ENCODE data around the gene SMTNL1.
A peak's percentile ranks its signal among the peaks of the same experiment; 100 is the strongest.

SMTNL1 gene

DNA sequence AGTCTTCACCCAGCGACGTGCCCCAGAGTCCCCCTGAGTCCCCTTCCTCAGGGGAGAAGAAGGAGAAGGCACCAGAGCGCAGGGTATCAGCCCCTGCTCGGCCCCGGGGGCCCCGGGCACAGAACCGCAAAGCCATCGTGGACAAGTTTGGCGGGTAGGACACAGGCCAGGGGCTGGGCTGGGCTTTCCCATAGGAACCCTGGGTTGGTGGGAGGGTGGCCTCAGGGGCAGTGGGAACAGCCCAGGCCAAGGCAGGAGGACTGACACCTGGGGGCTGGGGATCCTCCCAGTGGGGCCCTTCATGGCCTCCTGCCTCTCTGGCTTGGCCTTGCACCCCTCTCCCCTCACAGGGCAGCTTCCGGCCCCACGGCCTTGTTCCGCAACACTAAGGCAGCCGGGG lies 8.5 kb downstream of the SMTNL1 start:
- H3K4me2 ChIP-seq (ENCODE audit: low read depth, low read length): no peak overlapping the region
- no peaks in the 10 kb centered on the region for H3K36me3 ChIP-seq (replicated peaks; ENCODE audit: insufficient read depth, low read length)
- TF ChIP-seq EZH2phosphoT487 (IDR thresholded peaks at IDR 0.05; ENCODE audit: low read length): no peak
- no peak for TF ChIP-seq CTCF (IDR thresholded peaks at IDR 0.05; ENCODE audit: low read length)
- no peak for TF ChIP-seq EZH2 (optimal IDR thresholded peaks at IDR 0.05; ENCODE audit: low read depth, low read length)

DNA sequence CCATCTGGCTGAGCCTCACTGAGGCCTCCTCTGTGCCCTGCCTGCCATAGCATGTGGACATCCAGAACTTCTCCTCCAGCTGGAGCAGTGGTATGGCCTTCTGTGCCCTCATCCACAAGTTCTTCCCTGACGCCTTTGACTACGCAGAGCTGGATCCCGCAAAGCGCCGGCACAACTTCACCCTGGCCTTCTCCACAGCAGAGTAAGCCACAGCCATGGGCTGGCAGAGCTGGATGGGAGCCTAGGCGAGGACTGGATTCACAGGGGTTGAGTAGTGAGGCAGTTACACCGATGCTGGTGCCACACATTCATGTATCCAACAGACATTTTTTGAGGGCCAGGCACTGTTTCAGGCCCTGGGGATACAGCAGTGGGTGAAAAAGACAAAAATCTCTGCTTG lies 9.1 kb downstream of the SMTNL1 start:
- no peak overlapping the region for H3K4me2 ChIP-seq (ENCODE audit: low read depth, low read length)
- no peaks in the 10 kb centered on the region for H3K27me3 ChIP-seq (replicated peaks; ENCODE audit: insufficient read depth, low read length)
- peaks cover 15% of the 10 kb centered on the region for H3K4me1 ChIP-seq (ENCODE audit: low read length)
- no peak for TF ChIP-seq EZH2 (optimal IDR thresholded peaks at IDR 0.05; ENCODE audit: low read depth, low read length)
- no peak for TF ChIP-seq EZH2phosphoT487 (IDR thresholded peaks at IDR 0.05; ENCODE audit: low read length)
- TF ChIP-seq CTCF (IDR thresholded peaks at IDR 0.05; ENCODE audit: low read length): no peak
- no peak overlapping the region for H3K9ac ChIP-seq (ENCODE audit: low read length)
- H3K4me3 ChIP-seq (ENCODE audit: low read length): no peak overlapping the region
- no peaks in the 10 kb centered on the region for H3K9me2 ChIP-seq (replicated peaks; ENCODE audit: insufficient read depth, low read length)
- H3K27ac ChIP-seq (ENCODE audit: low read length): peak overlapping the region; percentile 94; the same call in 1 of the 2 replicates
- H2AFZ ChIP-seq (ENCODE audit: low read length): no peak overlapping the region
- no peaks in the 10 kb centered on the region for H3K9me3 ChIP-seq (replicated peaks; ENCODE audit: insufficient read depth, low read length)
- no peaks in the 10 kb centered on the region for H3K36me3 ChIP-seq (replicated peaks; ENCODE audit: insufficient read depth, low read length)
- H3F3A ChIP-seq (ENCODE audit: insufficient read depth, low read length): peaks cover 23% of the 10 kb centered on the region
- H3K79me2 ChIP-seq (ENCODE audit: low read length): no peaks in the 10 kb centered on the region
- no peak for DNase-seq
- no peaks in the 10 kb centered on the region for H4K20me1 ChIP-seq (ENCODE audit: insufficient read depth, low read length)

More for the DNA sequence above, 8.5 kb downstream of the SMTNL1 start:
- Histone ChIP-seq H3K79me2 (ENCODE audit: low read length) (no peaks in the 10 kb centered on the region), H3K9ac (ENCODE audit: low read length) (no peak overlapping the region), H4K20me1 (ENCODE audit: insufficient read depth, low read length) (no peaks in the 10 kb centered on the region), H3F3A (ENCODE audit: insufficient read depth, low read length) (peaks cover 23% of the 10 kb centered on the region), H3K27me3 (replicated peaks; ENCODE audit: insufficient read depth, low read length) (no peaks in the 10 kb centered on the region), H3K4me1 (ENCODE audit: low read length) (peaks cover 15% of the 10 kb centered on the region), H3K9me2 (replicated peaks; ENCODE audit: insufficient read depth, low read length) (no peaks in the 10 kb centered on the region), H3K27ac (ENCODE audit: low read length) (no peak overlapping the region), H3K9me3 (replicated peaks; ENCODE audit: insufficient read depth, low read length) (no peaks in the 10 kb centered on the region), H2AFZ (ENCODE audit: low read length) (no peak overlapping the region), H3K4me3 (ENCODE audit: low read length) (no peak overlapping the region)
- DNase-seq: no peak

DNA sequence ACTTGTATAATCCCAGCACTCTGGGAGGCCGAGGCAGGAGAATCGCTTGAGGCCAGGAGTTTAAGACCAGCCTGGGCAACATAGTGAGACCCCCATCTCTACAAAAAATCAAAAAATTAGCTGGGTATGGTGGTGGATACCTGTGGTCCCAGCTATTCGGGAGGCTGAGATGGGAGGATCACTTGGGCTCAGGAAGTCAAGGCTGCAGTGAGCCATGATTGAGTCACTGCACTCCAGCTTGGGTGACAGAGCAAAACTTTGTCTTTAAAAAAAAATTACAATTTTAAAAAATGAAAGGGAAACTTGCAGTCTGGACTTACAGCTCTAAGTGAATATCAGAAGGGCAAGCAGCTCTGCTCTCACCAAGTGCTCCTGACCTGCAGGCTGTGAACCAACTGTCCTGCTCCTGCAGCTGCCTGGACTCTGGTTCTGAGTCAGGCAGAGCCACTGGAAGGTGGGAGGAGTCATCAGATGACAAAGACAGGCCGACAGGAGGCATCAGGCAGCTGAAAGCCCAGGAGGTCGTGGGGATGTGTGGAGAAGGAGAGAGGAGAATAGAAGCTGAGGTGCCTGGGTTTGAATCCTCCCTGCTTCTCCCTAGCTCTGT lies 9.6 kb downstream of the SMTNL1 start:
- Histone ChIP-seq H3K4me1 (ENCODE audit: low read length) (peaks cover 15% of the 10 kb centered on the region), H3K79me2 (ENCODE audit: low read length) (no peaks in the 10 kb centered on the region), H3K9ac (ENCODE audit: low read length) (peak overlapping the region; percentile 48; the same call in 1 of the 2 replicates), H3K9me2 (replicated peaks; ENCODE audit: insufficient read depth, low read length) (no peaks in the 10 kb centered on the region), H3K9me3 (replicated peaks; ENCODE audit: insufficient read depth, low read length) (no peaks in the 10 kb centered on the region), H2AFZ (ENCODE audit: low read length) (peak overlapping the region; percentile 43; the same call in 1 of the 2 replicates), H3K4me3 (ENCODE audit: low read length) (no peak overlapping the region; the same call in 1 of the 2 replicates), H3F3A (ENCODE audit: insufficient read depth, low read length) (peaks cover 23% of the 10 kb centered on the region), H4K20me1 (ENCODE audit: insufficient read depth, low read length) (no peaks in the 10 kb centered on the region), H3K27me3 (replicated peaks; ENCODE audit: insufficient read depth, low read length) (no peaks in the 10 kb centered on the region), H3K27ac (ENCODE audit: low read length) (peak overlapping the region; percentile 94), H3K36me3 (replicated peaks; ENCODE audit: insufficient read depth, low read length) (no peaks in the 10 kb centered on the region), H3K4me2 (ENCODE audit: low read depth, low read length) (peak overlapping the region; percentile 70; the same call in 1 of the 2 replicates)
- TF ChIP-seq EZH2 (optimal IDR thresholded peaks at IDR 0.05; ENCODE audit: low read depth, low read length) (no peak), CTCF (IDR thresholded peaks at IDR 0.05; ENCODE audit: low read length) (peak; percentile 12; the same call in 1 of the 2 replicates)
- peak; percentile 29 for DNase-seq

All from MM.1S (cell line).